ENCODE results near the gene NIM1K. TPM values are rescaled to one million over a fixed set of nuclear protein-coding genes. Genes with fewer than 3 reads are reported as not detected.
"Not testable (repeated sequence)": the region's sequence is repeated elsewhere in the genome, so short reads cannot be mapped to it uniquely, and the experiment has no call there.

The NIM1K gene
- total RNA-seq, 1 donor from 2014 or later = 4.8 TPM

- intact Hi-C loops (cut with DNase I) = no loop called here
- Histone ChIP-seq H3K27ac (no peak overlapping the region), H3K27me3 (ENCODE audit: low read depth) (no peaks in the 10 kb centered on the region), H3K9me3 (no peaks in the 10 kb centered on the region), H3K4me1 (no peaks in the 10 kb centered on the region), H3K4me3 (no peak overlapping the region), H3K36me3 (peaks cover 6% of the 10 kb centered on the region)
- DNase-seq (no peak), ATAC-seq (no peak)
- TF ChIP-seq, protein P1, sequence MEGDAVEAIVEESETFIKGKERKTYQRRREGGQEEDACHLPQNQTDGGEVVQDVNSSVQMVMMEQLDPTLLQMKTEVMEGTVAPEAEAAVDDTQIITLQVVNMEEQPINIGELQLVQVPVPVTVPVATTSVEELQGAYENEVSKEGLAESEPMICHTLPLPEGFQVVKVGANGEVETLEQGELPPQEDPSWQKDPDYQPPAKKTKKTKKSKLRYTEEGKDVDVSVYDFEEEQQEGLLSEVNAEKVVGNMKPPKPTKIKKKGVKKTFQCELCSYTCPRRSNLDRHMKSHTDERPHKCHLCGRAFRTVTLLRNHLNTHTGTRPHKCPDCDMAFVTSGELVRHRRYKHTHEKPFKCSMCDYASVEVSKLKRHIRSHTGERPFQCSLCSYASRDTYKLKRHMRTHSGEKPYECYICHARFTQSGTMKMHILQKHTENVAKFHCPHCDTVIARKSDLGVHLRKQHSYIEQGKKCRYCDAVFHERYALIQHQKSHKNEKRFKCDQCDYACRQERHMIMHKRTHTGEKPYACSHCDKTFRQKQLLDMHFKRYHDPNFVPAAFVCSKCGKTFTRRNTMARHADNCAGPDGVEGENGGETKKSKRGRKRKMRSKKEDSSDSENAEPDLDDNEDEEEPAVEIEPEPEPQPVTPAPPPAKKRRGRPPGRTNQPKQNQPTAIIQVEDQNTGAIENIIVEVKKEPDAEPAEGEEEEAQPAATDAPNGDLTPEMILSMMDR (IDR thresholded peaks at IDR 0.05) = no peak
These were observed 35.6 kb upstream of the NIM1K start for GRCh38 chr5:43156388-43156787.

DNA sequence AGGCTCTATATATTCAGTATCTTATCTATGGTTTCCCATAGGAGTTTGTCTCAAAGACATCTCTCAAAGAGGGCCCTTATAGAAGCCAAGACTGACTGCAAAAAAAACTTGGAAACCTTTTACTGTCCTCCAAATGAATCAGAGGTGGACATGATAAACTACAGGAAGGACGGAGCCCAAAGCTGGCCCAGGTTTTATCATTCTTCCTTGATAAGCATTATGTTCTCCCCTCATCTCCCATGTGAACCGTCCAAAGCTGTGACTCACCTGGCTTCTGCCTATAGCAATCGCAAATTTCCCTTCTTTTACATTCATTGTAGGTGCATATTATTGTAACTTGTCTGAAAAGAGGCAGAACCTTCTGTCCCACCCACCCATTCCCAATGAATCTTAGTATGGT, 35.0 kb upstream of the NIM1K start:
- TF ChIP-seq, protein P1 (IDR thresholded peaks at IDR 0.05) = no peak
- Histone ChIP-seq H3K4me3 (no peak overlapping the region), H3K4me1 (no peaks in the 10 kb centered on the region), H3K27me3 (ENCODE audit: low read depth) (no peaks in the 10 kb centered on the region), H3K27ac (no peak overlapping the region), H3K36me3 (peaks cover 12% of the 10 kb centered on the region), H3K9me3 (no peaks in the 10 kb centered on the region)
- intact Hi-C loops (cut with DNase I) = no loop called here
- no peak for DNase-seq
- ATAC-seq = no peak

DNA sequence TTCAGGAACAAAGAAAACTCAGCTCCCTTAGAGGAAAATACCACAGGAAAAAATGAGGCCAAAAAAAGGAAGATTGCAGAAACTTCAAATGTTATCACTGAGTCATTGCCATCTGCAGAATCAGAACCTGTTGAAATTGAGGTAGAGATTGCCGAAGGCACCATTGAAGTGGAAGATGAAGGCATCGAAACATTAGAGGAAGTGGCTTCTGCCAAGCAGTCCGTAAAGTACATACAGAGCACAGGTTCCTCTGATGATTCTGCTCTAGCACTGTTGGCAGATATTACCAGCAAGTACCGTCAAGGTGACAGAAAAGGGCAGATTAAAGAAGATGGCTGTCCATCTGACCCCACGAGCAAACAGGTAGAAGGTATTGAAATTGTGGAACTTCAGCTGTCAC, 30.8 kb upstream of the NIM1K start:
- TF ChIP-seq, protein P1 (IDR thresholded peaks at IDR 0.05) = no peak
- H3K4me1 ChIP-seq = no peaks in the 10 kb centered on the region
- intact Hi-C loops (cut with DNase I) = no loop called here

GRCh38 chr5:43164801-43165200, 27.2 kb upstream of the NIM1K start:
- H3K36me3 ChIP-seq = peaks cover 65% of the 10 kb centered on the region
- H3K4me1 ChIP-seq; intact Hi-C loops (cut with DNase I); H3K27ac ChIP-seq; H3K4me3 ChIP-seq; ATAC-seq; H3K9me3 ChIP-seq; DNase-seq; H3K27me3 ChIP-seq (ENCODE audit: low read depth): not testable (repeated sequence)

More for the DNA sequence above, 30.8 kb upstream of the NIM1K start:
- Histone ChIP-seq H3K4me3 (no peak overlapping the region), H3K36me3 (peaks cover 44% of the 10 kb centered on the region), H3K9me3 (no peaks in the 10 kb centered on the region), H3K27me3 (ENCODE audit: low read depth) (no peaks in the 10 kb centered on the region), H3K27ac (no peak overlapping the region)
- DNase-seq (no peak), ATAC-seq (no peak)

DNA sequence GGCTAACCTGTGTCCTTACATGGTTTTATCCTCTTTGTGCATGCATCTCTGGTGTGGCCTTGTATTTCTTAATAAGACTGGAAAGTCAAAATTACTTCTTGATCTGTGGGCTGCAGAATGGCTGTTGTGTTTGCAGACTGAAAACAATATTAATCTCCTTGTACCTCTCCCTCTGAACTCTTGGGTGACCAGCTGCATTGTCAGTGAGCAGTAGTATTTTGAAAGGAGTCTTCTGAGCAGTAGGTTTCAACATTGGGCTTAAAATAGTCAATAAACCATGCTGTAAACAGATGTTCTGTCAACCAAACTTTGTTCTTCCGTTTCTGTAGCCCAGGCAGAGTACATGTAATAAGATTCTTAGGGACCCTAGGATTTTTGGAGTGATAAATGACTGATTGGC, 26.7 kb upstream of the NIM1K start:
- Histone ChIP-seq H3K27me3 (ENCODE audit: low read depth) (no peaks in the 10 kb centered on the region), H3K4me1 (no peaks in the 10 kb centered on the region), H3K4me3 (no peak overlapping the region), H3K9me3 (no peaks in the 10 kb centered on the region), H3K27ac (no peak overlapping the region), H3K36me3 (peaks cover 65% of the 10 kb centered on the region)
- intact Hi-C loops (cut with DNase I) = no loop called here
- ATAC-seq (no peak), DNase-seq (no peak)
- TF ChIP-seq, protein P1 (IDR thresholded peaks at IDR 0.05) = no peak

DNA sequence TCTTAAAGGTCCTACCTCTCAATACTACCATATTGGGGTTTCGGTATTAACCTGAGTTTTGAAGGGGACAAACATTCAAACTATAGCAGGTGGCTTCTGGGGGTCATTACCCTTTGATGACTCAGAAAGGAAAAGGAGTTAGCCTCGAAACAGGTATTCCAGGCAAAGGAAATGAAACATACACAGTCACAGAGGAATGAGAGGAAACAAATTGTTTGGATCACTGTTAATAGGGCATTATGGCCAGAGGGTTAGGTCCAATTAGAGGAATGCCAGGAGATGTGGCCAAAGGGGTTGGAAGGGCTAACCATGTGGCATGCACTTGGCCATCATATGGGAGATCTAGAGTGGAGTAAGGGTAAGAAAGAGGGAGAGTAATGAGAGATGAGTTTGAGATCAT, 23.9 kb upstream of the NIM1K start:
- Histone ChIP-seq H3K9me3 (no peaks in the 10 kb centered on the region), H3K4me3 (no peak overlapping the region), H3K27me3 (ENCODE audit: low read depth) (no peaks in the 10 kb centered on the region), H3K4me1 (no peaks in the 10 kb centered on the region), H3K36me3 (peaks cover 52% of the 10 kb centered on the region), H3K27ac (no peak overlapping the region)
- TF ChIP-seq, protein P1 (IDR thresholded peaks at IDR 0.05) = no peak
- intact Hi-C loops (cut with DNase I) = no loop called here
- no peak for DNase-seq
- no peak for ATAC-seq
